Neuron (in vitro differentiated cells): Measurements from ENCODE around the gene TNNT2.

Source experiments
- H2AFZ ChIP-seq: one replicate; pipeline ENCODE4 v1.6.1; 2013; ENCODE audit warnings: low read depth, mild to moderate bottlenecking, inconsistent platforms, low read length, moderate library complexity
- H3K27me3 ChIP-seq: one replicate; pipeline ENCODE4 v1.6.1; 2013; ENCODE audit warnings: low read length; ENCODE audit not compliant: insufficient read depth
- H3K36me3 ChIP-seq: one replicate; pipeline ENCODE4 v1.6.1; 2013; ENCODE audit warnings: low read length; ENCODE audit not compliant: insufficient read depth
- H3K4me1 ChIP-seq: one replicate; pipeline ENCODE4 v1.6.1; 2013; ENCODE audit warnings: low read length; ENCODE audit not compliant: insufficient read depth
- H3K4me3 ChIP-seq: 2 replicates; pipeline ENCODE4 v1.5.1; 2013; ENCODE audit warnings: mild to moderate bottlenecking, low read length, moderate library complexity
- H3K9me3 ChIP-seq: one replicate; pipeline ENCODE4 v1.6.1; 2013; ENCODE audit warnings: low read length

TNNT2 gene

DNA sequence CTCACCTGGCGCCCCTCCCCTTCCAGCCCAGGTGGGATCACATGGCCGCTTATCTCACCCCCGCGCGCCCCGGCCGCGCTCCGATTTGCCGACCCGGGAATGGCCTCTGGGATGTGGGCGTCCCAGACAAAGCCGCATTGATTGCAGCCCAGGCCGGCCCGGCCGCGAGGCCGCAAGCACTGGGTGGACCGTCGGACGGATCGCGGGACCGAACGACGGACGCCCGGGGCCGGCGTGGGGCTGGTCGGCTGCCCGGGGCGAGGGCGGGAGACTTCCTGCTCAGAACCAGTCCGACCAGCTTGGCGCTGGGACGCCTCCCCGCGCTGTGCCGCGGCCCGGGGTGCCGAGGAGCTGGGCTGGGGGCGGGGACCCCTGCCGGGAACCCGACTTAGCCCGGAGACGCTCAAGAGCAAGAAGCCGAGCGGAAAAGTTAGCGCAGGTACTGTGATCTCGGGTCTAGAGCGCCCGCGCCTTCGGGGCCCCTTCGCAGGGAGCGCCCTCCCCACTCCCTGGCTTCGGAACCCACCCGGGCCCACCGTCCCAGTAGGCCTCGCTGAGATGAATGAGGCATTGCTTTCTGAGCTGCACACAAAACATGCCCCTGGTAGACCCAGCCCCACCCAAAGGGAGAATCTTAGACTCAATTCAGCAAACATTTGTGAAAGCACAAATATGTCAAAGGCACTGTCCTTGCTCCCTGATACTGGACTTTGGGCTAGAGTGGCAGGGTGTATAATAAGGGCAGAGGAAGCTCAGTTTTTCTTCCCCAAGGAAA is 22.1 kb upstream of the TNNT2 start:
- Histone ChIP-seq H3K9me3 (no peaks in the 10 kb centered on the region), H3K4me1 (no peaks in the 10 kb centered on the region), H3K27me3 (peaks cover 73% of the 10 kb centered on the region), H2AFZ (no peak overlapping the region), H3K36me3 (no peaks in the 10 kb centered on the region), H3K4me3 (no peak overlapping the region)

DNA sequence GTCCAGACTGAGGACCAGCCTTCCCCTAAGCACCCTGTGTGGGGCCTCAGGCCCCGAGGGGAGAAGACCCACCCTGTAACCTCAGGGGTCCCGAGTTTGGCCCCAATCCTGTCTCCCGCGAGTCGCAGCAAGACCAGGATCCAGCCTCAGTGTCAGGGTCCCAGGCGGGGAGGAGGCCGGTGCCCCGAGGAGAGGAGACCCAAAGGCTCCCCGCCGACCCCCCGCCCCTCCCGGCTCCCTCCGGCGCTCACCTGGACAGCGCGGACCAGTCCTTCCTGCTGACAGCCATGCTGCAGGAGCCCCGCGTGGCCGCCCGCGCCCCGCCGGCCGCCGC is 21.5 kb upstream of the TNNT2 start, which contains the start of gene LAD1:
TSS of gene LAD1 (minus strand) at position 307 of the 334 bp plus-strand sequence. CDS start at position 289, 18 bp downstream.
- Histone ChIP-seq H2AFZ (no peak within 1 kb of the TSS), H3K4me1 (no peaks in the 10 kb centered on the region), H3K4me3 (no peak within 1 kb of the TSS), H3K36me3 (no peaks in the 10 kb centered on the region), H3K9me3 (no peaks in the 10 kb centered on the region), H3K27me3 (peaks cover 78% of the 10 kb centered on the region)

DNA sequence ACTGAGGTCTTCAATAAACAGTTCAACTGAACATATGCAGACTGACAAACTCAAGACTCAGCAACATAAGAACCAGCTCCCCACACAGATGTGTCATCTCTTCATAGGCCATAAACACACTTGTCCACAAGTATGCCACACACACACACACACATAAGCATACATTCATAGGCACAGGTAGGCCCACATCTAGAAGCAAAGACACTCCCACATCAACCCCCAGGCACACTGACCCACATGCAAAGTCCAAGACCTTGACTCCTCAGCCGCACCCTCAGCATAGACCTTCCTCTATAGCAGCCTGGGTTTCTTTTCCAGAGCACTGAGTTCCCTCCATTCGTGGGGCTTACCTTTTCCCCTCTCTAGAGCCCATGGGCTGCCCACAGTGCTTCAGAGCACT is 20.2 kb upstream of the TNNT2 start:
- no peaks in the 10 kb centered on the region for H3K9me3 ChIP-seq
- no peaks in the 10 kb centered on the region for H3K36me3 ChIP-seq
- no peaks in the 10 kb centered on the region for H3K4me1 ChIP-seq
- H3K4me3 ChIP-seq, result no peak overlapping the region
- peaks cover 83% of the 10 kb centered on the region for H3K27me3 ChIP-seq
- H2AFZ ChIP-seq, result no peak overlapping the region

DNA sequence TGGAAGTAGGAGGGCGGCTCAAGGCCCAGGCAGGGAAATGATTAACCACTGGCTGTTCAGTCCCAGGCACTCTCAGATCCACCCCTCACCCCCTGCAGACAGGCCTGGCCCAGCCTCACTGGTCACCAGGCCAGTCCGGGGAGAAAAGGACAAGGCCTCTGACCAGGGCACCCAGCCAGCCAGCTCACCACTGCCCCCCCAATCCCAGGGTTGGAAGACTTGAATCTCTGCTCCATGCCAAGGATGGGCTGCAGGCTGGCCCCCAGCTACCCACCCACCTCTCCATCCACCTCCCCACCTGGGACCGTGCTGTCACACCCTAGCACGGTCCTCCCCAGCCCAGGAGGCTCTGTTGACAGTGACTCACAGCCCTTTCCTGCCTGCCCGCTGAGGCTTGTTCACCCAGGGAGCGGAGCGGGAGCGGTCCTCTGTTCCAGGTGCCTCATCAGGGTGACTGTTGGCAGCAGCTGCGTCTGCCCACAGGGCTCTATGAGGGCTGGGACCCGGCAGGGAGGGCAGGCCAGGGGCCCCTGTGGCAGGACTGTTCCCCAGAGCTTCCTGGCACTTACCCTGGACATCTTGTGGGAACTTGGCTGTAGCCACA is 19.5 kb upstream of the TNNT2 start:
- H3K4me3 ChIP-seq, result no peak overlapping the region
- no peaks in the 10 kb centered on the region for H3K36me3 ChIP-seq

DNA sequence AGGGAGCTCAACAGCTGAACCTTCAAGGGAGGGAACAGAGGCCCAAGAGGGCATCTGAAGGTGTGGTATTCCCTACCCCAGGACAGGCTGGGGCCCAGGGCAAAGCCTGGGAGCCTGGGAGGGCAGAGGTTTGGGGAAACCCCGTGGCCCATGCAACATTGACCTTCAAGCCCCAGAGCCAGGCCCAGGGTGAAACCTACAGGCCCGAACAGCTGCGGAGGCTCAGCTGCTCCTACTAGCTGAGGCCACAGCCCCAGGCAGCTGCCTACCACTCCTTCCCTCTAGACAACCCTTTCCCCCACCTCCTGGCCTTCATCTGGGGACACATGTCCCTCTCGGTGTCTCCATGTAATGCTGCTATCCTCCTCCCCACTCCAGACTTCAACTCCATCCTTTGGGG is 18.5 kb upstream of the TNNT2 start:
- peaks cover 72% of the 10 kb centered on the region for H3K27me3 ChIP-seq
- H3K4me3 ChIP-seq, result no peak overlapping the region
- no peaks in the 10 kb centered on the region for H3K36me3 ChIP-seq
- no peaks in the 10 kb centered on the region for H3K9me3 ChIP-seq
- no peaks in the 10 kb centered on the region for H3K4me1 ChIP-seq
- no peak overlapping the region for H2AFZ ChIP-seq

More for the DNA sequence above, 19.5 kb upstream of the TNNT2 start:
- Histone ChIP-seq H3K27me3 (peaks cover 80% of the 10 kb centered on the region), H3K4me1 (no peaks in the 10 kb centered on the region), H2AFZ (no peak overlapping the region), H3K9me3 (no peaks in the 10 kb centered on the region)

DNA sequence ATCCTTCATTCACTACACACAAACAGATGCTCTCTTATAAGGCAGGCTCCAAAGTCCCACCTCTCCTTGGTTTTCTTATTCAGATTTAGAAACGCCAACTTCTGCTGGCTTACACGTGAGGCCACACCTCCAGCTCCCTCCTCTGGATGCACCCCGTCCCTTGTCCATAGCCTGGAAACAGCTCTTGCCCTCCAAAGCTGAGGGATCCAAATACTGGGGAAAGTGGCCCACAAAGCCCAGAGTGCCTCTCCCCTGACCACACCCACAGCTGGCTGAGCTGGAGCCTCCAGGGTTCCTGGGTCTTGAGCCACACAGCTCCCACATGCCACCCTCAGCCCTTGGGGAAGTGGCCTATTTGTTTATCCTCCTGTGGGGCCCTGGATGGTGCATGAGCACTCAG is 17.1 kb upstream of the TNNT2 start:
- no peaks in the 10 kb centered on the region for H3K4me1 ChIP-seq
- no peak overlapping the region for H2AFZ ChIP-seq
- H3K4me3 ChIP-seq, result no peak overlapping the region
- no peaks in the 10 kb centered on the region for H3K9me3 ChIP-seq
- H3K27me3 ChIP-seq, result peaks cover 62% of the 10 kb centered on the region
- no peaks in the 10 kb centered on the region for H3K36me3 ChIP-seq

DNA sequence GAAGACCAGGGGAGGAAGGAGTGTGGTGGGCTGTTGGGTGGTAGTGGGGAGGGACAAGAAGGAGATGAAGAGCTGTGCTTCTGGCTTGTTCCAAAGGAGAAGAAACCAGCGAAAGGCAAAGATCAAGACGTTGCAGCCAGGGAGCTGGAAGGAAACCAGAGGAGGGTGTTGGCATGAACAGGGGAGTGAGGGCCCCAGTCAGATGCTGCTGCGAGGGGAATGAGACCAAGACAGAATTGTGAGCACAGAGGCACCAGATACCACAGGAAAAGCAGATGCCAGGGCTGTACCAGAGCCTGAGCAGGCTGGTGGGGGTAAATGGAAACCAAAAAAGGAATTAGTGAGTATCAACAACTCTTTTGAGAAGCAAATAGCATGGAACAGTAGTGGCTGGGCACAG is 15.6 kb upstream of the TNNT2 start:
- peaks cover 47% of the 10 kb centered on the region for H3K27me3 ChIP-seq

DNA sequence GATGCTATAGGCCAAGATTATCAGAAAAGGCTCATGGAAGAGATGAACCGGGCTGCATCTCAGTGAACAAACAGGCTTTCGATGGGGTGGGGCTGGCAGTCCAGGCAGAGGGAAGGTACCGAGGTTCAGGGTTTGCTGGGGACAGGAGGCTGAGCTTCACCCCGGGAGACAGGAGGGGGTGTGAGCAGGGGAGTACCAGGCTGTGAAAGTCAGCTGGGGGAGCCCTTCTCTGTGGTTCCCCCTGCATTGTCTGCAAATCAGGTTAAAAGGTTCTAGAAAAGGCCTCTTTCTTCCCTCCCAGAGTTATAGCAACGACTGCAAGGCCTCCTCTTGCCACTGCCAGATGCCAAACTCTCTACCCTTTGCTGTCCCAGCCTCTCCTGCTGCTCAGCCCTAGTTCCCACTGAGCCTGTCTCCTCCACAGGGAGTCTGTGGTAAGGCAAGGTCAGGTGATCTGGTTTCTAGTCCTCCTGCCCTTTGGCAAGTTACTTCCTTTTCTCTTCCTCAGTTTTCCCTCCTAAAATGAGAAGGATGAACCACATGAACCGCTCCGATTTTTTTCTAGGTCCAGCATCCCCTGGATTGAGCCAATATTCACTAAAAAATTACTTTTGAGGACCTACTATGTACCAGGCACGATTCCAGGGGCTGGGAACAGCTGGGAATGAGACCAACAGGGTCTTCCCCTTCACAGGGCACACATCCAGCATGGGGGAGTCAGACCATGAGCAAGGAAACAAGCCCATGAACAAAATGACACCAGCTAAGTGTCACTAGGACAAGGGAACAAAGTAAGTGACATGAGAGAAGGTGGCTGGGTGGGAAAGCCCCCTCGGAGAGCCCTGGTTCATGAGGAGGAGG is 14.4 kb upstream of the TNNT2 start:
- Histone ChIP-seq H3K4me3 (no peak overlapping the region), H3K9me3 (no peaks in the 10 kb centered on the region), H2AFZ (no peak overlapping the region), H3K27me3 (peaks cover 37% of the 10 kb centered on the region), H3K4me1 (no peaks in the 10 kb centered on the region), H3K36me3 (no peaks in the 10 kb centered on the region)

More for the DNA sequence above, 15.6 kb upstream of the TNNT2 start:
- Histone ChIP-seq H3K4me3 (no peak overlapping the region), H3K9me3 (no peaks in the 10 kb centered on the region), H3K36me3 (no peaks in the 10 kb centered on the region), H3K4me1 (no peaks in the 10 kb centered on the region), H2AFZ (no peak overlapping the region)

DNA sequence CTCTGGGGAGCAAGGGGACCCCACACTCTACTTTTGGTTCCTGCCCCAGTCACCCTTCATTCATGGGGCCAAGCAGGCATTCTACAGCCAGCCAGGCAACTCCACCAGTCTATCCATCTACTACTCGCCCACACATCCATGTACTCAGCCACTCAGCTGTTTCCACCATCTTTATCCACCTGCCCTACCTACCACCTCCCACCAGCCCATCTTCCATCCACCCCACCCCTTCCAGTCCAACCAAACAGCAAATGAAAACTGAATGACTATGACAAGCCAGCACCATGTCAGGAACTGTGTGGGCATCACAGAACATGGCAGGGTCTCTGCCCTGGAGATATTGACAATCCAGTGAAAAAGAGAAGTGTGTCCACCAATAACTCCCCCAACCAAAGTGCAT is 13.7 kb upstream of the TNNT2 start:
- no peak overlapping the region for H3K4me3 ChIP-seq
- H3K4me1 ChIP-seq, result no peaks in the 10 kb centered on the region
- no peak overlapping the region for H2AFZ ChIP-seq
- H3K9me3 ChIP-seq, result no peaks in the 10 kb centered on the region
- peaks cover 35% of the 10 kb centered on the region for H3K27me3 ChIP-seq
- H3K36me3 ChIP-seq, result no peaks in the 10 kb centered on the region

DNA sequence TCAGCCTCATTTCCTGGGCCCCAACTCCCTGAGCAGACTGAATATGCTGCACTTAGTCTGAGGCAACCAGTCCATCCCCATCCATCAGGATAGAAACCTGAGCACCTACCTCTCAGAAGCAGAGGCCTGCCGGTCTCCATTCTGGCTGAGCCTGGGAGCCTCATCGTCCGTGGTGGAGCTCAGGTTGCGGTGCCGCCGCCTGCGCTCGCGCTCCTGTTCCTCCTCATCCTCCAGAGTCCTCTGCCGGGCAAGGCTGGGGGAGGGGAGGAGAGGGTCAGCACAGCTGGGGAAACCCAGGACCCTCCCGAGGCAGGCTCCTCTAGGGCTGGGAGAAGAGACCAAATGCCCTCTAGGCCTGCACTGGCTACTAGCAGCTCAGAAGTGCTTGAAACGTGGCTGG is 11.6 kb upstream of the TNNT2 start:
- no peaks in the 10 kb centered on the region for H3K36me3 ChIP-seq
- H2AFZ ChIP-seq, result no peak overlapping the region
- H3K4me3 ChIP-seq, result no peak overlapping the region
- no peaks in the 10 kb centered on the region for H3K9me3 ChIP-seq
- H3K27me3 ChIP-seq, result peaks cover 20% of the 10 kb centered on the region
- H3K4me1 ChIP-seq, result no peaks in the 10 kb centered on the region

DNA sequence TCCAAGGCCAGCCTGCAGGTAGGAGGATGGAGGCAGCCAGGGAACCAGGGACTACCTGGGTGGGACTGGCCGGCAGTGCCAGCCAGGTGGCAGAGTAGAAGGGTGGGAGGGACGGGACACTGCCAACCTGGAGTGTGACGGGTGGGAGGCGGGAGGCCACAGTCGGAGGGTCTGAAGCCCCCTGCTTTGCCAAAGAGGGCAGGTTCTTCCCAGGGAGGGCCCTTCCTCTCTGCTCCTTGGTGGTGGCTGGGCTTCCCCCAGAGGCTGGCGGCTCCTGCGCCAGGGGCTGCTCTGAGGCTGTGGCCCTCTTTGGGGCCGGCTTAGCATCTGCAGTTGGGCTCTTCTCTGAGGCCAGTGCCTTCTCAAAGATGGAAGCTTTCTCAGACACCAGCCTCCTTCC is 8.7 kb upstream of the TNNT2 start:
- H2AFZ ChIP-seq, result no peak overlapping the region
- H3K9me3 ChIP-seq, result no peaks in the 10 kb centered on the region
- no peaks in the 10 kb centered on the region for H3K4me1 ChIP-seq
- H3K36me3 ChIP-seq, result no peaks in the 10 kb centered on the region
- H3K4me3 ChIP-seq, result no peak overlapping the region
- peaks cover 12% of the 10 kb centered on the region for H3K27me3 ChIP-seq

DNA sequence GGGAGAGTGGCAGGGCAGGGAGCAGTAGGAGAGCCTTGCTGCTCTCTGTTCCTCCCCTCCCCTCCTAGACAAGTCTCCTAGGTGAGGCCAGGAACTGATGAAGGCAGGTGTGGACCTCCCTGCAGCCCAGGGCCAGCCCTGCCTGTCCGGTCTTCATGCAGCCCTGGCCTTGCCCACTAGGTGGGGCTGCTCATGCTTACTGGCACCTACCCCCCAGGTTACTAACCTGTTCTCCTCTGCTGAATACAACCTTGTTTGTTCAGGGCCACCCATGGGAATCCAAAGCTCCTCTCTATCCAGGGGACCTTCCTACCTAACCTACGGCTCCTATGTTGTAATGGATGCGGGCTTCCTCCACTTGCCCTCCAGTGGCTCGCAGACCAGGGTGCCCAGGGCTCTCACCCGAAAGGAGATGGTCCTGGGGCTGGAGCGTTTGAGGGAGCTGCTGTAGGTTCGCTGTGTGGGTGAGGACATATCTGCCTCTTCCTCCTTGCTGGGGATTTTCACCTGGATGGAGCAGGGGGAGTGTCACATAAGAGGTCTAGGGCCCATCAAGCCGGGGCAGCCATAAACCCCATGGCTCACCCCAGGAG is 7.9 kb upstream of the TNNT2 start:
- Histone ChIP-seq H2AFZ (no peak overlapping the region), H3K4me3 (no peak overlapping the region), H3K36me3 (no peaks in the 10 kb centered on the region), H3K4me1 (no peaks in the 10 kb centered on the region), H3K9me3 (no peaks in the 10 kb centered on the region), H3K27me3 (peaks cover 9% of the 10 kb centered on the region)

DNA sequence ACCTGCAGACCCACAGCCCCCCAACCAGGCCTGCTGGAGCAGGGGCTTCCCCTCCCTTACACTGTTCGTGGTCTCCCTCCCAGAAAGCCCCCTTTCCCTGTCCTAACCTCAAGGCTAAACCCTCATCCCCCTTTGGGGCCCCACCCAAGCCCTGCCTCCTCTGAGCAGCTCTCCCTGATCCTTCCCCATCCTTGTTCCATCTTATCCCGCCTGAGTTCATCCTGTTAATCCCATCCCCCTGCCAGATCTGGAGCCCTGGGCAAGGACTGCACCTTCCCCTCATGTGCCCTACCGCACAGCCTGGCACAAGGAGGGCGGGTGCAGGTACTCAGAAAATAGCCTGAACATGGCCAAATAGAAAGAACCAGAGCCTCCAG is 6.9 kb upstream of the TNNT2 start:
- no peak overlapping the region for H3K4me3 ChIP-seq
- no peaks in the 10 kb centered on the region for H3K36me3 ChIP-seq
- no peaks in the 10 kb centered on the region for H3K4me1 ChIP-seq
- H3K9me3 ChIP-seq, result no peaks in the 10 kb centered on the region
- peaks cover 9% of the 10 kb centered on the region for H3K27me3 ChIP-seq
- H2AFZ ChIP-seq, result no peak overlapping the region
